Measurements from ENCODE around the gene RAB1B.
A peak's percentile ranks its signal among the peaks of the same experiment; 100 is the strongest.

Gene RAB1B

GRCh38 chr11:66279092-66279734 lies 10.8 kb downstream of the RAB1B start:
- Histone ChIP-seq H3K4me3 (ENCODE audit: low read depth in 1 of 2, low read length in 1 of 2) (no peak overlapping the region), H3K9me3 (no peaks in the 10 kb centered on the region), H3K27me3 (peaks cover 32% of the 10 kb centered on the region), H3K27ac (no peak overlapping the region), H3K4me1 (ENCODE audit: control insufficient read depth in 1 of 2, insufficient read depth in 1 of 2, low read depth in 1 of 2, low read length in 1 of 2) (peaks cover 16 to 29% of the 10 kb centered on the region in 2 experiments), H3K36me3 (peaks cover 34% of the 10 kb centered on the region)
- TF ChIP-seq, protein P1, sequence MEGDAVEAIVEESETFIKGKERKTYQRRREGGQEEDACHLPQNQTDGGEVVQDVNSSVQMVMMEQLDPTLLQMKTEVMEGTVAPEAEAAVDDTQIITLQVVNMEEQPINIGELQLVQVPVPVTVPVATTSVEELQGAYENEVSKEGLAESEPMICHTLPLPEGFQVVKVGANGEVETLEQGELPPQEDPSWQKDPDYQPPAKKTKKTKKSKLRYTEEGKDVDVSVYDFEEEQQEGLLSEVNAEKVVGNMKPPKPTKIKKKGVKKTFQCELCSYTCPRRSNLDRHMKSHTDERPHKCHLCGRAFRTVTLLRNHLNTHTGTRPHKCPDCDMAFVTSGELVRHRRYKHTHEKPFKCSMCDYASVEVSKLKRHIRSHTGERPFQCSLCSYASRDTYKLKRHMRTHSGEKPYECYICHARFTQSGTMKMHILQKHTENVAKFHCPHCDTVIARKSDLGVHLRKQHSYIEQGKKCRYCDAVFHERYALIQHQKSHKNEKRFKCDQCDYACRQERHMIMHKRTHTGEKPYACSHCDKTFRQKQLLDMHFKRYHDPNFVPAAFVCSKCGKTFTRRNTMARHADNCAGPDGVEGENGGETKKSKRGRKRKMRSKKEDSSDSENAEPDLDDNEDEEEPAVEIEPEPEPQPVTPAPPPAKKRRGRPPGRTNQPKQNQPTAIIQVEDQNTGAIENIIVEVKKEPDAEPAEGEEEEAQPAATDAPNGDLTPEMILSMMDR (IDR thresholded peaks at IDR 0.05), result no peak

GRCh38 chr11:66280428-66280827 lies 12.0 kb downstream of the RAB1B start:
- peaks cover 16 to 29% of the 10 kb centered on the region in 2 experiments for H3K4me1 ChIP-seq (ENCODE audit: control insufficient read depth in 1 of 2, insufficient read depth in 1 of 2, low read depth in 1 of 2, low read length in 1 of 2)
- TF ChIP-seq, protein P1 (IDR thresholded peaks at IDR 0.05), result no peak
- no peak overlapping the region for H3K27ac ChIP-seq
- peaks cover 32% of the 10 kb centered on the region for H3K27me3 ChIP-seq
- no peaks in the 10 kb centered on the region for H3K9me3 ChIP-seq
- H3K36me3 ChIP-seq, result peaks cover 22% of the 10 kb centered on the region
- H3K4me3 ChIP-seq (ENCODE audit: low read depth in 1 of 2, low read length in 1 of 2), result no peak overlapping the region

DNA sequence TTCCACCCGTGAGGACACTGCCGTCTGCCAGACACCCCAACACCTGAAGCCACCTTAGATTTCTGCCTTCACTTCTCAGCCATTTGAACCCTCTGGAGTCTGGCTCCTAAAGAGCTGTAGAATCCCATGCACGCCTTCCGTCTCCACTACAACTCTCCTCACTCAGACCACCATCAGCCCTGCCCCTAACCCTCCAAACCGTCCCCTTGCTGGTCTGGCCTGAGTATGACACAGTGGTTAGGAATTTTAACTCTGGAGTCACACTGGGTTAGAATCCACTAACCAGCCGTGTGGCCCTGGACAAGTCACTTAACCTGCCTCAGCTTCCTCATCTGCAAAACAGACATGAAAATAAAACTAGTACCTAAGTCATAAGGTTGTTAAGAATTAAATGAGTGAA lies 12.6 kb downstream of the RAB1B start:
- Histone ChIP-seq H3K27ac (no peak overlapping the region), H3K4me3 (ENCODE audit: low read depth in 1 of 2, low read length in 1 of 2) (no peak overlapping the region), H3K36me3 (peaks cover 16% of the 10 kb centered on the region), H3K4me1 (ENCODE audit: control insufficient read depth in 1 of 2, insufficient read depth in 1 of 2, low read depth in 1 of 2, low read length in 1 of 2) (peaks cover 16 to 29% of the 10 kb centered on the region in 2 experiments), H3K27me3 (peaks cover 32% of the 10 kb centered on the region), H3K9me3 (no peaks in the 10 kb centered on the region)
- TF ChIP-seq, protein P1 (IDR thresholded peaks at IDR 0.05), result no peak

DNA sequence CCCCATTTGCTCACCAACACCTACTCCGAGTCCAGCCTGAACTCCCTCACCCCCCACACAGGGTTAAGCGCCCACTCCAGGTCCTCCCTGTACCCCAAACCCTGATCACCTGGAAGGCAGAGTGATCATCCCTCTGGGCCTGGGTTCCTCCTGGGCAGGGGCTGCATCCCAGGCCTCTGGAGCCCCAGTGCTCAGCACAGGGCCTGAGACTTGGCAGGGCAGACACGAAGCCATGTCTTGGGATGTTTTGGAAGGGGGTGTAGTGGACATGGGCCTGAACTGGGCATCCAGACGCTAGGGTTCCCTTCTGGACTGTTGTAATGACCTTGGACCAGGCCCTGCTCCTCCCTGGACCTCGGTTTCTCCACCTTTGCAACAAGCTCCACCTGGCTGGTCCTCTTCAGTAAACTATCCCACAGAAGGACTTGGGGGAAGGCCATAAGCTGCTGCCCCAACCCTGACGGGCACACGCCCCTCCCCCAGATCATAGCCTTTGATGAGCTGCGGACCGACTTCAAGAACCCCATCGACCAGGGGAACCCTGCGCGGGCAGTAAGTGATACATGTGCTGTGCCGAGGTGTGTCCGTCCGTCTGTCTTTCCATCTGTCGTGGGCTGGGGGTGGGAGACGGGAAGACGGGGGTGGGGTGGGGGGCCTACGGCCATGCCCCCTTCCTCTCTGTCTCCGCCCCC lies 13.5 kb downstream of the RAB1B start:
- Histone ChIP-seq H3K36me3 (peaks cover 7% of the 10 kb centered on the region), H3K27ac (peak overlapping the region; percentile 51), H3K4me3 (ENCODE audit: low read depth in 1 of 2, low read length in 1 of 2) (peak overlapping the region in 1 of 2 experiments; percentile 47), H3K4me1 (ENCODE audit: control insufficient read depth in 1 of 2, insufficient read depth in 1 of 2, low read depth in 1 of 2, low read length in 1 of 2) (peaks cover 16 to 27% of the 10 kb centered on the region in 2 experiments), H3K9me3 (no peaks in the 10 kb centered on the region), H3K27me3 (peaks cover 32% of the 10 kb centered on the region)
- TF ChIP-seq, protein P1 (IDR thresholded peaks at IDR 0.05), result no peak

- Histone ChIP-seq H3K4me1 (ENCODE audit: control insufficient read depth in 1 of 2, insufficient read depth in 1 of 2, low read depth in 1 of 2, low read length in 1 of 2) (peaks cover 9 to 20% of the 10 kb centered on the region in 2 experiments), H3K9me3 (no peaks in the 10 kb centered on the region), H3K4me3 (ENCODE audit: low read depth in 1 of 2, low read length in 1 of 2) (peak overlapping the region in 1 of 2 experiments; percentile 47), H3K27ac (peak overlapping the region; percentile 51), H3K27me3 (peaks cover 24% of the 10 kb centered on the region), H3K36me3 (no peaks in the 10 kb centered on the region)
- TF ChIP-seq, protein P1 (IDR thresholded peaks at IDR 0.05), result peak; percentile 93
Observed at GRCh38 chr11:66282468-66283455, 14.3 kb downstream of the RAB1B start.

Data from neutrophil (primary cell).